ENCODE measurements around the gene PKHD1.

DNA sequence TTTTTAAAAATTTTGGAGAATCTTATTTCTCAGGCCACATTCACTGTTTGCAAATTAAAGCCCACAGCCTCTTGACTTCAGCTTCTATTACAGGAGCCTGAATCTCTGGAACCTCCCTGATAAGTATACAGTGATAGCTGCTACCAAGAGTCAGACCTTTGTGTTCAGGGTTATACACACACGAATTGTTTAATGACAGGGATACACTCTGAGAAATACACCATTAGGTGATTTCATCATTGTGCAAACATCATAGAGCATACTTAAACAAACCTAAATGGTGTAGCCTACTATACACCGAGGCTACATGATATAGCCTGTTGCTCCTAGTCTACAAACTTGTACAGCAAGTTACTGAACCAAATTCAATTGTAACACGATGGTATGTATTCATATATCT is 473.9 kb downstream of the PKHD1 start:
- no peak for TF ChIP-seq MYNN (CRISPR knock-in tag; IDR thresholded peaks at IDR 0.05; ENCODE audit: low read depth)
- TF ChIP-seq ZNF607 (CRISPR knock-in tag; IDR thresholded peaks at IDR 0.05; ENCODE audit: borderline replicate concordance) = no peak
- no peak for TF ChIP-seq SALL2 (CRISPR knock-in tag; IDR thresholded peaks at IDR 0.05)
- no peak for TF ChIP-seq POLR2AphosphoS5 (IDR thresholded peaks at IDR 0.05; ENCODE audit: low read depth, low read length)
- no peak for TF ChIP-seq YY1 (IDR thresholded peaks at IDR 0.05; ENCODE audit: insufficient read depth, insufficient replicate concordance, low read depth, low read length)
- no peak for TF ChIP-seq MXD4 (CRISPR knock-in tag; IDR thresholded peaks at IDR 0.05)
- no peak for TF ChIP-seq CEBPB (IDR thresholded peaks at IDR 0.05; ENCODE audit: borderline replicate concordance, low read depth, low read length)

Measured in HepG2 (cell line).